Measurements from ENCODE around the gene MPHOSPH10. TPM values are rescaled to one million over a fixed set of nuclear protein-coding genes. Genes with fewer than 3 reads are reported as not detected.
A peak's percentile ranks its signal among the peaks of the same experiment; 100 is the strongest.
"Not testable (repeated sequence)": the region's sequence is repeated elsewhere in the genome, so short reads cannot be mapped to it uniquely, and the experiment has no call there.

MPHOSPH10 gene
- total RNA-seq, 3 donors from 2014 or later: 24.8 to 32.1 (median 27.5) TPM

- DNase-seq (ENCODE audit: low spot score in 2 of 2): peak in 1 of 2 donors; percentile 71
- Histone ChIP-seq H3K36me3 (no peaks in the 10 kb centered on the region), H3K4me3 (peak overlapping the region; percentile 69 to 94 (median 72)), H3K4me1 (no peaks in the 10 kb centered on the region), H3K27ac (peak overlapping the region; percentile 88 to 91), H3K27me3 (no peaks in the 10 kb centered on the region), H3K9me3 (no peaks in the 10 kb centered on the region)
- intact Hi-C loops (cut with DNase I; ENCODE audit: low total_unique reads): no loop called here
- TF ChIP-seq CTCF (IDR thresholded peaks at IDR 0.05) (no peak), POLR2A (IDR thresholded peaks at IDR 0.05) (no peak), POLR2AphosphoS5 (IDR thresholded peaks at IDR 0.05) (peak in 2 of 3 donors; percentile 42 to 74)
Measured at GRCh38 chr2:71129902-71130151, 607 bp upstream of the MPHOSPH10 start.

GRCh38 chr2:71130905-71131244 is 441 bp downstream of the MPHOSPH10 start:
- no peaks in the 10 kb centered on the region for H3K36me3 ChIP-seq
- no peaks in the 10 kb centered on the region for H3K4me1 ChIP-seq
- no peaks in the 10 kb centered on the region for H3K9me3 ChIP-seq
- DNase-seq (ENCODE audit: low spot score in 2 of 2): no peak
- peak overlapping the region; percentile 88 to 91 for H3K27ac ChIP-seq
- intact Hi-C loops (cut with DNase I; ENCODE audit: low total_unique reads): no loop called here
- TF ChIP-seq CTCF (IDR thresholded peaks at IDR 0.05) (no peak), POLR2AphosphoS5 (IDR thresholded peaks at IDR 0.05) (no peak), POLR2A (IDR thresholded peaks at IDR 0.05) (no peak)
- no peaks in the 10 kb centered on the region for H3K27me3 ChIP-seq
- peak overlapping the region; percentile 69 to 94 (median 72) for H3K4me3 ChIP-seq

GRCh38 chr2:71131387-71132166 is 1.1 kb downstream of the MPHOSPH10 start:
- H3K9me3 ChIP-seq; H3K27me3 ChIP-seq; H3K36me3 ChIP-seq; DNase-seq (ENCODE audit: low spot score in 2 of 2); intact Hi-C loops (cut with DNase I; ENCODE audit: low total_unique reads); H3K4me1 ChIP-seq: not testable (repeated sequence)
- peak overlapping the region; percentile 69 to 94 (median 72) for H3K4me3 ChIP-seq
- H3K27ac ChIP-seq: peak overlapping the region in 1 of 2 donors; percentile 91

- no peak for TF ChIP-seq CTCF (IDR thresholded peaks at IDR 0.05)
- TF ChIP-seq POLR2A (IDR thresholded peaks at IDR 0.05): no peak
- no peak for TF ChIP-seq POLR2AphosphoS5 (IDR thresholded peaks at IDR 0.05)
- H3K4me1 ChIP-seq: no peaks in the 10 kb centered on the region
- intact Hi-C loops (cut with DNase I; ENCODE audit: low total_unique reads): no loop called here
Measured at GRCh38 chr2:71133603-71134002, 3.2 kb downstream of the MPHOSPH10 start.

GRCh38 chr2:71136174-71136573 is 5.7 kb downstream of the MPHOSPH10 start:
- H3K4me3 ChIP-seq: no peak overlapping the region
- no peak for DNase-seq (ENCODE audit: low spot score in 2 of 2)
- TF ChIP-seq POLR2AphosphoS5 (IDR thresholded peaks at IDR 0.05): no peak
- no peak for TF ChIP-seq CTCF (IDR thresholded peaks at IDR 0.05)
- TF ChIP-seq POLR2A (IDR thresholded peaks at IDR 0.05): no peak
- H3K4me1 ChIP-seq: no peaks in the 10 kb centered on the region
- no peak overlapping the region for H3K27ac ChIP-seq
- H3K9me3 ChIP-seq: no peaks in the 10 kb centered on the region
- H3K36me3 ChIP-seq: no peaks in the 10 kb centered on the region
- intact Hi-C loops (cut with DNase I; ENCODE audit: low total_unique reads): no loop called here
- no peaks in the 10 kb centered on the region for H3K27me3 ChIP-seq

More at GRCh38 chr2:71133603-71134002, 3.2 kb downstream of the MPHOSPH10 start:
- DNase-seq (ENCODE audit: low spot score in 2 of 2): no peak
- H3K27me3 ChIP-seq: no peaks in the 10 kb centered on the region
- H3K27ac ChIP-seq: no peak overlapping the region
- H3K4me3 ChIP-seq: no peak overlapping the region
- no peaks in the 10 kb centered on the region for H3K36me3 ChIP-seq
- H3K9me3 ChIP-seq: no peaks in the 10 kb centered on the region

All from breast epithelium (tissue), 4 donors.